ENCODE measurements around the gene CACNA2D4.

The CACNA2D4 gene

GRCh38 chr12:1846421-1847405 lies 71.7 kb downstream of the CACNA2D4 start:
- in situ Hi-C loops (cut with MboI; ENCODE audit: low sequenced_read_pairs): no loop called here

GRCh38 chr12:1845886-1846285 lies 72.6 kb downstream of the CACNA2D4 start:
- in situ Hi-C loops (cut with MboI; ENCODE audit: low sequenced_read_pairs): no loop called here

- in situ Hi-C loops (cut with MboI; ENCODE audit: low sequenced_read_pairs): no loop called here
These were observed 73.0 kb downstream of the CACNA2D4 start for GRCh38 chr12:1845427-1845826.

- in situ Hi-C loops (cut with MboI; ENCODE audit: low sequenced_read_pairs): no loop called here
These were observed 73.6 kb downstream of the CACNA2D4 start for GRCh38 chr12:1844661-1845409.

GRCh38 chr12:1844223-1844622 lies 74.2 kb downstream of the CACNA2D4 start:
- in situ Hi-C loops (cut with MboI; ENCODE audit: low sequenced_read_pairs): no loop called here

GRCh38 chr12:1843641-1844005 lies 74.8 kb downstream of the CACNA2D4 start:
- in situ Hi-C loops (cut with MboI; ENCODE audit: low sequenced_read_pairs): no loop called here

GRCh38 chr12:1842905-1843640 lies 75.4 kb downstream of the CACNA2D4 start:
- in situ Hi-C loops (cut with MboI; ENCODE audit: low sequenced_read_pairs): no loop called here

GRCh38 chr12:1842183-1842904 lies 76.1 kb downstream of the CACNA2D4 start:
- in situ Hi-C loops (cut with MboI; ENCODE audit: low sequenced_read_pairs): no loop called here

GRCh38 chr12:1841586-1842182 lies 76.8 kb downstream of the CACNA2D4 start:
- in situ Hi-C loops (cut with MboI; ENCODE audit: low sequenced_read_pairs): no loop called here

GRCh38 chr12:1840981-1841425 lies 77.4 kb downstream of the CACNA2D4 start:
- in situ Hi-C loops (cut with MboI; ENCODE audit: low sequenced_read_pairs): no loop called here

- in situ Hi-C loops (cut with MboI; ENCODE audit: low sequenced_read_pairs): no loop called here
These were observed 78.2 kb downstream of the CACNA2D4 start for GRCh38 chr12:1839956-1840951.

GRCh38 chr12:1839464-1839863 lies 79.0 kb downstream of the CACNA2D4 start:
- in situ Hi-C loops (cut with MboI; ENCODE audit: low sequenced_read_pairs): no loop called here

GRCh38 chr12:1838994-1839365 lies 79.5 kb downstream of the CACNA2D4 start:
- in situ Hi-C loops (cut with MboI; ENCODE audit: low sequenced_read_pairs): no loop called here

- in situ Hi-C loops (cut with MboI; ENCODE audit: low sequenced_read_pairs): no loop called here
These were observed 80.1 kb downstream of the CACNA2D4 start for GRCh38 chr12:1838205-1838993.

- in situ Hi-C loops (cut with MboI; ENCODE audit: low sequenced_read_pairs): no loop called here
These were observed 80.8 kb downstream of the CACNA2D4 start for GRCh38 chr12:1837541-1838204.

- in situ Hi-C loops (cut with MboI; ENCODE audit: low sequenced_read_pairs): no loop called here
These were observed 81.5 kb downstream of the CACNA2D4 start for GRCh38 chr12:1836854-1837421.

GRCh38 chr12:1836241-1836803 lies 82.1 kb downstream of the CACNA2D4 start:
- in situ Hi-C loops (cut with MboI; ENCODE audit: low sequenced_read_pairs): no loop called here
